A549 (cell line): ENCODE data around the gene CDA. TPM values are rescaled to one million over a fixed set of nuclear protein-coding genes. Genes with fewer than 3 reads are reported as not detected.

Experiments
- ATAC-seq, 2 experiments: fragments of 200-7000 bp in 1 of 2; fragments of >200 bp in 1 of 2; cut with Nextera tagmentation in 1 of 2; cut with Tn5 transposase in 1 of 2; 3 replicates each; pipeline versions ENCODE4 v1.8.0 to v1.9.1; 2018 to 2020; ENCODE audit warnings: mild to moderate bottlenecking in 1 of 2, moderate library complexity in 1 of 2
- CTCF ChIA-PET: fragments of 300-600 bp; sonication (Branson Sonifier 250); formaldehyde crosslinking; extraction: SDS; loops from one replicate; lab custom pipeline; 2021; ENCODE audit warnings: antibody characterized with exemption, inconsistent platforms; lab: Yijun Ruan, JAX
- POLR2A ChIA-PET: fragments of 350-600 bp; formaldehyde crosslinking; extraction: SDS; loops from one replicate; lab custom pipeline; 2021; ENCODE audit warnings: antibody characterized with exemption, inconsistent platforms; lab: Yijun Ruan, JAX
- DNase-seq, 2 experiments: peaks; one replicate each; pipeline versions ENCODE4 v3.0.0 to v3.0.0-alpha.2; 2011 to 2016; ENCODE audit warnings: low read depth in 1 of 2, low spot score in 1 of 2
- FAIRE-seq: peaks from 2 replicates; lab custom pipeline; 2011; peaks lifted over from hg19 to GRCh38; lab: Jason Lieb, UNC
- H3K27ac ChIP-seq, 2 experiments: fragments of >200 bp; sonication (Bioruptor Twin); formaldehyde crosslinking; 3 replicates each; pipeline ENCODE4 v1.5.1; 2016 to 2017
- H3K4me1 ChIP-seq: fragments of >200 bp; sonication (Bioruptor Twin); formaldehyde crosslinking; 3 replicates; pipeline ENCODE4 v1.6.1; 2016
- H3K4me2 ChIP-seq: fragments of >200 bp; sonication (Bioruptor Twin); formaldehyde crosslinking; 3 replicates; pipeline ENCODE4 v1.6.1; 2016
- H3K4me3 ChIP-seq: fragments of >200 bp; sonication (Bioruptor Twin); formaldehyde crosslinking; 3 replicates; pipeline ENCODE4 v1.5.1; 2016
- H3K9me3 ChIP-seq: fragments of >200 bp; sonication (Bioruptor Twin); formaldehyde crosslinking; 3 replicates; pipeline ENCODE4 v1.6.1; 2016
- CHD4 ChIP-seq: fragments of 200-600 bp; sonication (generic); IDR thresholded peaks from 2 replicates; pipeline ENCODE4 v1.6.1; 2016; ENCODE audit warnings: antibody characterized with exemption, mild to moderate bottlenecking, borderline replicate concordance
- E2F6 ChIP-seq: IDR thresholded peaks from 2 replicates; pipeline ENCODE4 v1.6.1; 2012; ENCODE audit warnings: low read depth, borderline replicate concordance
- ELK1 ChIP-seq: fragments of 150-350 bp; IDR thresholded peaks from 2 replicates; pipeline ENCODE4 v1.6.1; 2014; ENCODE audit warnings: low read depth, mild to moderate bottlenecking, low read length
- ESRRA ChIP-seq: fragments of 150-350 bp; IDR thresholded peaks from 2 replicates; pipeline ENCODE4 v1.6.1; 2014; ENCODE audit warnings: mild to moderate bottlenecking, low read length, borderline replicate concordance
- FOSL2 ChIP-seq, 2 experiments: fragments of 450-650 bp in 1 of 2; fragments of >200 bp in 1 of 2; sonication (Bioruptor Twin) in 1 of 2; formaldehyde crosslinking; IDR thresholded peaks; 2 replicates each; pipeline versions ENCODE4 v1.5.0 to v1.6.1; 2016 to 2020; ENCODE audit warnings: mild to moderate bottlenecking in 1 of 2, moderate library complexity in 1 of 2
- GATA3 ChIP-seq: IDR thresholded peaks from 2 replicates; pipeline ENCODE4 v1.6.1; 2012; ENCODE audit warnings: borderline replicate concordance
- HDAC2 ChIP-seq: fragments of 200-600 bp; sonication (generic); IDR thresholded peaks from 2 replicates; pipeline ENCODE4 v1.6.1; 2016
- HES2 ChIP-seq: fragments of >200 bp; sonication (Bioruptor Twin); formaldehyde crosslinking; IDR thresholded peaks from 2 replicates; pipeline ENCODE4 v1.6.1; 2016
- HOXA7 ChIP-seq: fragments of 250-450 bp; sonication (Bioruptor Pico); IDR thresholded peaks from 2 replicates; pipeline ENCODE4 v1.5.0; 2020; ENCODE audit warnings: mild to moderate bottlenecking, moderate library complexity
- HOXB13 ChIP-seq: fragments of 250-450 bp; sonication (Bioruptor Pico); IDR thresholded peaks from 2 replicates; pipeline ENCODE4 v1.5.0; 2020; ENCODE audit warnings: low read depth, mild to moderate bottlenecking, moderate library complexity
- JUNB ChIP-seq: fragments of >200 bp; sonication (Bioruptor Twin); formaldehyde crosslinking; IDR thresholded peaks from 2 replicates; pipeline ENCODE4 v1.6.1; 2016
- MAFK ChIP-seq: fragments of 450-650 bp; IDR thresholded peaks from 2 replicates; pipeline ENCODE4 v1.6.1; 2014; ENCODE audit not compliant: partially characterized antibody
- MAX ChIP-seq: IDR thresholded peaks from 2 replicates; pipeline ENCODE4 v1.6.1; 2012
- NFE2L2 ChIP-seq: fragments of 150-350 bp; conservative IDR thresholded peaks from 2 replicates; pipeline ENCODE4 v1.6.1; 2014; ENCODE audit warnings: low read length
- NPAS2 ChIP-seq: fragments of 250-450 bp; sonication (Bioruptor Pico); IDR thresholded peaks from 2 replicates; pipeline ENCODE4 v1.8.0; 2022; ENCODE audit warnings: mild to moderate bottlenecking, moderate library complexity, borderline replicate concordance
- PHF8 ChIP-seq: fragments of 200-600 bp; sonication (generic); IDR thresholded peaks from 2 replicates; pipeline ENCODE4 v1.6.1; 2016; ENCODE audit warnings: low read depth, mild to moderate bottlenecking, antibody characterized with exemption, moderate library complexity, borderline replicate concordance
- POLR2A ChIP-seq: IDR thresholded peaks from 2 replicates; pipeline ENCODE4 v1.6.1; 2012; ENCODE audit warnings: mild to moderate bottlenecking, low read length
- RARB ChIP-seq: fragments of 250-450 bp; sonication (Bioruptor Pico); IDR thresholded peaks from 2 replicates; pipeline ENCODE4 v1.8.0; 2021; ENCODE audit warnings: mild to moderate bottlenecking, moderate library complexity
- SREBF2 ChIP-seq: fragments of 450-650 bp; IDR thresholded peaks from 2 replicates; pipeline ENCODE4 v1.6.1; 2014; ENCODE audit warnings: mild to moderate bottlenecking, moderate library complexity
- USF2 ChIP-seq: fragments of 450-650 bp; IDR thresholded peaks from 2 replicates; pipeline ENCODE4 v1.6.1; 2014; ENCODE audit warnings: antibody characterized with exemption
- ZNF302 ChIP-seq: fragments of 250-450 bp; sonication (Bioruptor Pico); IDR thresholded peaks from 2 replicates; pipeline ENCODE4 v1.9.0; 2021; ENCODE audit warnings: inconsistent platforms, mild to moderate bottlenecking, moderate library complexity
- WGBS: methylation state at CpG from one replicate; pipeline ENCODE4 v1.1.6; 2017; ENCODE audit errors: missing lambda C conversion rate; 5-methylcytosine and 5-hydroxymethylcytosine counted together
- polyA plus RNA-seq, 4 experiments: library from polyadenylated mRNA; depleted of rRNA in 3 of 4; stranded (reverse); fragments of >200 nt; fragmentation: RNase III in 1 of 4; extraction: RNeasy Plus Mini Kit Qiagen cat#74134 plus additional on column Dnase treatment in 1 of 4; gene quantifications; 2 replicates in 3 of 4; 3 replicates in 1 of 4; pipeline ENCODE4 v1.2.3, GENCODE V29; 2011 to 2017

The CDA gene
- polyA plus RNA-seq, 2 of the 4 experiments (the other 2 are of a cell fraction): 11.2 to 44.6 TPM

- ATAC-seq (no peak), FAIRE-seq (no peak), DNase-seq (no peak)
- H3K4me3 ChIP-seq: no peak overlapping the region
- peaks cover 22% of the 10 kb centered on the region for H3K4me1 ChIP-seq
- ChIA-PET CTCF (interaction anchor here (1.0 kb wide), 1 partner anchor 36 kb away, joined by 3 read pairs; no protein-coding TSS in a partner anchor), POLR2A (no interaction called here)
- H3K9me3 ChIP-seq: no peaks in the 10 kb centered on the region
- no peak overlapping the region for H3K4me2 ChIP-seq
- TF ChIP-seq GATA3 (no peak), POLR2A (no peak), FOSL2 (IDR thresholded peaks at IDR 0.05) (no peak), FOSL2 (CRISPR knock-in tag; IDR thresholded peaks at IDR 0.05) (no peak), PHF8 (no peak), ELK1 (no peak), NPAS2 (CRISPR knock-in tag) (no peak), CHD4 (no peak), NFE2L2 (no peak), E2F6 (no peak), SREBF2 (no peak), MAX (no peak), ESRRA (no peak), JUNB (no peak), HOXB13 (CRISPR knock-in tag) (no peak), ZNF302 (no peak), RARB (CRISPR knock-in tag) (no peak)
- WGBS: 96% methylated on average over 3 of the region's 3 CpGs
- H3K27ac ChIP-seq: no peak overlapping the region
Measured at GRCh38 chr1:20597650-20598049, 8.8 kb downstream of the CDA start.

GRCh38 chr1:20600156-20600555, 11.3 kb downstream of the CDA start:
- Histone ChIP-seq H3K4me3 (no peak overlapping the region), H3K27ac (peak overlapping the region; percentile 38 to 48; a peak in 3 of 6 replicates), H3K4me1 (peaks cover 45% of the 10 kb centered on the region), H3K9me3 (no peaks in the 10 kb centered on the region), H3K4me2 (no peak overlapping the region)
- FAIRE-seq: no peak
- DNase-seq: no peak
- 80% methylated on average over 5 of the region's 5 CpGs for WGBS
- ATAC-seq: no peak
- TF ChIP-seq USF2 (no peak), MAFK (peak; percentile 45), HDAC2 (no peak), HOXA7 (no peak)
- POLR2A ChIA-PET: no interaction called here
- CTCF ChIA-PET: interaction anchor here (1.0 to 1.3 kb wide), 3 partner anchors 12 to 39 kb away, joined by 3 read pairs; no protein-coding TSS in a partner anchor

- CTCF ChIA-PET: interaction anchor here (0.6 to 1.3 kb wide), 4 partner anchors 7 to 38 kb away, joined by 3 read pairs; no protein-coding TSS in a partner anchor
Measured at GRCh38 chr1:20601129-20601825, 12.4 kb downstream of the CDA start.

More at GRCh38 chr1:20601129-20601825, 12.4 kb downstream of the CDA start:
- 0 out of 3 replicates have a peak overlapping the region, but pooled peaks have one; percentile 12 for H3K4me2 ChIP-seq
- H3K9me3 ChIP-seq: no peaks in the 10 kb centered on the region
- FAIRE-seq: no peak
- 33% methylated on average over 5 of the region's 5 CpGs for WGBS
- no peak for ATAC-seq
- no peak for DNase-seq
- POLR2A ChIA-PET: no interaction called here
- H3K27ac ChIP-seq: peak overlapping the region; percentile 0 to 89; a peak in 3 of 6 replicates
- peaks cover 47% of the 10 kb centered on the region for H3K4me1 ChIP-seq
- no peak overlapping the region for H3K4me3 ChIP-seq
- TF ChIP-seq USF2 (peak; percentile 49), HES2 (no peak)
